Activated T-cell treated with anti-CD3 and anti-CD28 coated beads, Interleukin-2, amount 50 U/mL, for 72 hours (primary cell): ENCODE data around the gene SLC26A2. TPM values are rescaled to one million over a fixed set of nuclear protein-coding genes. Genes with fewer than 3 reads are reported as not detected.
A peak's percentile ranks its signal among the peaks of the same experiment; 100 is the strongest.

Experiments
- ATAC-seq, 2 donors: fragments of 150-1000 bp; cut with Tn5 transposase; replicated peaks in 1 of 2; 2 replicates each; pipeline ENCODE4 v1.10.0; 2021; ENCODE audit warnings: moderate library complexity in 2 of 2, mild to moderate bottlenecking in 1 of 2
- DNase-seq, 2 donors: peaks; one replicate each; pipeline ENCODE4 v3.0.0; 2021 to 2022; ENCODE audit warnings: mixed read lengths in 1 of 2
- H3K27ac Mint-ChIP-seq: one replicate; pipeline ENCODE4 v1.8.0; 2022; ENCODE audit warnings: mild to moderate bottlenecking, moderate library complexity, mixed read lengths
- H3K27me3 Mint-ChIP-seq: one replicate; pipeline ENCODE4 v1.8.0; 2022; ENCODE audit warnings: low read depth, mixed read lengths
- H3K36me3 Mint-ChIP-seq, 2 donors: one replicate each; pipeline ENCODE4 v1.8.0; 2022; ENCODE audit warnings: mixed read lengths in 2 of 2, mild to moderate bottlenecking in 1 of 2; ENCODE audit not compliant: insufficient read depth in 2 of 2
- H3K4me1 Mint-ChIP-seq: one replicate; pipeline ENCODE4 v1.8.0; 2022; ENCODE audit warnings: low read depth, mixed read lengths
- H3K4me3 Mint-ChIP-seq, 2 donors: one replicate each; pipeline ENCODE4 v1.8.0; 2022; ENCODE audit warnings: mild to moderate bottlenecking in 2 of 2, mixed read lengths in 2 of 2, moderate library complexity in 2 of 2
- H3K9me3 Mint-ChIP-seq, 2 donors: one replicate each; pipeline ENCODE4 v1.8.0; 2022; ENCODE audit warnings: mixed read lengths in 2 of 2
- total RNA-seq, 2 donors: library from RNA; stranded (reverse); gene quantifications; one replicate each; pipeline ENCODE4 v1.2.3, GENCODE V29; 2022

SLC26A2 gene
- total RNA-seq, 2 donors from 2014 or later, result 7.5 to 8.0 TPM

DNA sequence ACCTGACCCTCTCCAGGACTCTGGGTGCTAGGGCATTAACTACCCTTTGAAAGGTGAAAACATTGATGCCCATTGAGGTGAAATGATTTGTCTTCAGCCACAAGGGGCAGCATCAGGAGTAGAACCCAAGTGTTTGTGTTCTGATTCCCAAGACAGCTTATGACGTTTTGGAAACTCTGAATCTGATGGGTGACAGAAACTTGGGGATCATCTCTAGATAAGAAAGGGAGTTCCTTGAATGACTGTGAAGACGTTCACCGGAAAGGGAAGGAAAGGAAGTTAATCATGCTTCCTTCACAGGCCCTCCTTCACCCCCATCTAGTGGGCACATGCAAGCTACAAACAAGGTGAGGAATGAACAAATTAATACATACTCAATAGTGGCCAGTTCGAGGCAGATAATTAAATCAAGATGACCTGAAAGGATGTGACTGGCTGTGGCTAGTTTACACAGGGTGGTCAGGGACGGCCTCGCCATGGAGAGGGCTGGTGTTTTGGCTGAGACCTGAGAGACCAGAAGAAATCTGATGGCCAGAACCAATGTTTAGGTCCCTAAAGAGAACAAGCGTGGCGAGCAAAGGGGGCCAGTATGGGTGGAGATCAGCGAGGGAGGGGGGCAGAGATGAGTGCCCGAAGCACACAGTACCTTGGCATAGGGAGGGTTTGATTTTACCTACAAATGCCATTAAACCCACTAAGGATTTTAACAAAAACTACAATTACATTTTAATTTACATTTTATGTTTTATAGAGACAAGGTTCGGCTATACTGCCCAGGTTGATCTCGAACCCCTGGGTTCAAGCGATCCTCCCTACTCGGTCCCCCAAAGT is 937 bp upstream of the SLC26A2 start:
- H3K4me3 Mint-ChIP-seq, result peak overlapping the region; percentile 86 to 96
- peak overlapping the region; percentile 98 for H3K27ac Mint-ChIP-seq
- ATAC-seq (peak; percentile 42 to 48), DNase-seq (peak; percentile 62 to 66)
- no peaks in the 10 kb centered on the region for H3K9me3 Mint-ChIP-seq
- H3K27me3 Mint-ChIP-seq, result no peaks in the 10 kb centered on the region
- H3K4me1 Mint-ChIP-seq, result peaks cover 38% of the 10 kb centered on the region
- peaks cover 0 to 2% of the 10 kb centered on the region in 2 donors for H3K36me3 Mint-ChIP-seq

DNA sequence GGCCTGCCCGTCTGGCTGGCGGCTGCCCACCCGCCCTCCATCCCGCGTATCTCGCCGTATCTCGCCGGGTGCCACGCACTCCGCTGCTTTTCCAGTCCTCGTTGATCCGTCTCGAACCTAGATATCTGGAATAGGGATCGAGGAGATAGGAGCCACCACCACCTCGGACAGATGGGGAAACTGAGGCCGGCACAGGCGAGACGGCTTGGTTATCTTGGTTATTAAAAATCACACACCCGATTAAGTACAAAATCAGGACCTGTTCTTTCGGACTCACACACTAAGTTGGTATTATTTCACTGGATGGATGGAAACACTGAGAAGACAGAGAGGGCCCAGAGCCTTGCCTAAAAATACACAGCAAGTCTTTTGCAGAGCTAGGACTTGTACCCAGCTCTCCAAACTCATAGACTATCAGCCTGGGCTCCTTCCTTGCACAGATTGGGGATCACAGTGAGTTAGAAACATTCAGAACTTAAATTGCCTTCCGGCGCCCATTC is 678 bp downstream of the SLC26A2 start:
- Mint-ChIP-seq H3K27ac (peak overlapping the region; percentile 40), H3K4me1 (peaks cover 38% of the 10 kb centered on the region), H3K36me3 (peaks cover 0 to 2% of the 10 kb centered on the region in 2 donors), H3K27me3 (no peaks in the 10 kb centered on the region), H3K4me3 (peak overlapping the region; percentile 86 to 88), H3K9me3 (no peaks in the 10 kb centered on the region)
- DNase-seq (no peak), ATAC-seq (no peak)

DNA sequence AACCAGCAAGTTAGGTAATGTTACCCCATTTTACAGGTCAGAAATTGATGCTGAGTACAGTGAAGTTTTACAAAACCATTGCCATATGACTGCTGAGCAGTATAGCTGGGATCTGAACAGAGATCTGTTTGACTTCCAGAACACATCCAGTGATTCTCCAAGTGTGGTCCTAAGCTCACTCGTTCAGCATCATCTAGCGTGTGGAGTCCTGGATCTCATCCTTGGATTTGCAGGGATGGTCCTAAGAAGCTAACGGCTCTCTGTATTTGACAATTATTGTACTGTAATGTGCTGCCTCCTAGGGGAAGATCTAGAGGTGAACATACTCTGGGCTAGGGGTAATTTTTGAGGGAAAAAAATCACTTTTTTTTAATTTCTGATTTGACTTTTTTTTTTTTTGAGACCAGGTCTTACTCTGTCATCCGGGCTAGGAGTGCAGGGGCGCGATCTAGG is 1.4 kb downstream of the SLC26A2 start:
- peak overlapping the region; percentile 40 for H3K27ac Mint-ChIP-seq
- no peaks in the 10 kb centered on the region for H3K27me3 Mint-ChIP-seq
- H3K36me3 Mint-ChIP-seq, result peaks cover 0 to 2% of the 10 kb centered on the region in 2 donors
- peaks cover 38% of the 10 kb centered on the region for H3K4me1 Mint-ChIP-seq
- H3K9me3 Mint-ChIP-seq, result no peaks in the 10 kb centered on the region
- DNase-seq (no peak), ATAC-seq (no peak)
- H3K4me3 Mint-ChIP-seq, result peak overlapping the region; percentile 86 to 88

DNA sequence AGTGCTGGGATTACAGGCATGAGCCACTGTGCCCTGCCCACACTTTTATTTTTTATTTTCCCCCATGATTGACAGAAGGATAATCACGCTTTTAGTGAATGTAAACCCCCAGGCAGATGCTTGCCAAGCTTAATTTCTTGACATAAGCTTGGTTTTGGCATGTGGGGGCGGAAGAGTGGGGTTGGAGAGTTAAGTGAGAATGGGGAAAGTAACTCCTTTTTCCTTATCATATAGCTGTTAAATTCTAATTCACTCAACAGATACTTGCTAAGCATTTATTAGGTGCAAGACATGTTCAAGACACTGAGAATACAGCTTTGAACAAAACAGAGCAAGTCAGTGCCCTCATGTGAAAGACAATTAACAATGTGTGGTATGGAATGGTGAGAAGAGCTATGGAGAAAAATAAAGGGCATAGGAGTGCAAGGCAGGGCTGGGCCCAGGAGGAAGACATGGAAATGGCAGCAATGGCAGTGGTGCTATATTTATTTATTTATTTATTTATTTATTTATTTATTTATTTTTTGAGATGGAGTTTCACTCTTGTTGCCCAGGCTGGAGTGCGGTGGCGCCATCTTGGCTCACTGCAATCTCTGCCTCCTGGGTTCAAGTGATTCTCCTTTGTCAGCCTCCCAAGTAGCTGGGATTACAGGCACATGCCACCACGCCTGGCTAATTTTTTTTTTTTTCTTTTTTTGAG is 2.2 kb downstream of the SLC26A2 start:
- ATAC-seq, result no peak
- Mint-ChIP-seq H3K27me3 (no peaks in the 10 kb centered on the region), H3K4me1 (peaks cover 38% of the 10 kb centered on the region), H3K36me3 (peaks cover 0 to 2% of the 10 kb centered on the region in 2 donors), H3K4me3 (no peak overlapping the region), H3K27ac (peak overlapping the region; percentile 6), H3K9me3 (no peaks in the 10 kb centered on the region)
- no peak for DNase-seq

DNA sequence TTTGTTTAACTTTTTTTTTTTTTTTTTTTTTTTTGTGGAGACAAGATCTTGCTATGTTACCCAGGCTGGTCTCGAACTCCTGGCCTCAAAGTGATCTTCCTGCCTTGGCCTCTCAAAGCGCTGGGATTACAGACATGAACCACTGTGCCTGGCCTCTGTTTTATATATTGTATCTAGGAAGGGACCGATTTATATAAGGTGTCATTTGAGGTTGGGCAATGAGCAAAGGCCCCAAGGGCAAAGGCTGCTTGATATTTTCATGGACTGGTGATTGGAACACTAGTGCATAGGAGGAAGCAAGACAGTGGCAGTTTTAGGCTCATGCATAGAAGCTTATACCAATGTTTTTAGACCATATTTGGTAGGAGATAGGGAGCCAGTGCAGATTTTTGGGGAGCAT is 3.2 kb downstream of the SLC26A2 start:
- Mint-ChIP-seq H3K27ac (no peak overlapping the region), H3K27me3 (no peaks in the 10 kb centered on the region), H3K9me3 (no peaks in the 10 kb centered on the region), H3K4me3 (no peak overlapping the region), H3K4me1 (peaks cover 36% of the 10 kb centered on the region), H3K36me3 (peaks cover 0 to 2% of the 10 kb centered on the region in 2 donors)
- ATAC-seq (no peak), DNase-seq (no peak)

DNA sequence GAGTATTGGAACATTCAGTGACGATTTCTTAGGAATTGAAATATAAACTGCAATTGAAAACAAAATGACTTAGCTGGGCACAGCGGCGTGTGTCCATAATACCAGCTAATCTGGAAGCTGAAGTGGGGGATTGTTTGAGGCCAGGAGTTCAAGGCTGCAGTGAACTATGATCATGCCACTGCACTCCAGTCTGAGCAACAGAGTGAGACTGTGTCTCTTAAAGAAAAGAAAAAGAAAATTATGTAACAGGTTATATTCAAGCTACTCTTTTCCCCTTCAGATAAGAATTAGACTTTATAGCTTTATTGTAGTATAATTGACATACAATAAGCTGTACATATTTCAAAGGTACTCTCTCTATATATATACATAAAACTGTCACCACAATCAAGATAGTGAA is 6.4 kb downstream of the SLC26A2 start:
- no peaks in the 10 kb centered on the region for H3K27me3 Mint-ChIP-seq
- ATAC-seq (no peak), DNase-seq (no peak)
- no peaks in the 10 kb centered on the region for H3K9me3 Mint-ChIP-seq
- no peak overlapping the region for H3K27ac Mint-ChIP-seq
- H3K36me3 Mint-ChIP-seq, result no peaks in the 10 kb centered on the region
- H3K4me1 Mint-ChIP-seq, result peaks cover 7% of the 10 kb centered on the region
- H3K4me3 Mint-ChIP-seq, result no peak overlapping the region

DNA sequence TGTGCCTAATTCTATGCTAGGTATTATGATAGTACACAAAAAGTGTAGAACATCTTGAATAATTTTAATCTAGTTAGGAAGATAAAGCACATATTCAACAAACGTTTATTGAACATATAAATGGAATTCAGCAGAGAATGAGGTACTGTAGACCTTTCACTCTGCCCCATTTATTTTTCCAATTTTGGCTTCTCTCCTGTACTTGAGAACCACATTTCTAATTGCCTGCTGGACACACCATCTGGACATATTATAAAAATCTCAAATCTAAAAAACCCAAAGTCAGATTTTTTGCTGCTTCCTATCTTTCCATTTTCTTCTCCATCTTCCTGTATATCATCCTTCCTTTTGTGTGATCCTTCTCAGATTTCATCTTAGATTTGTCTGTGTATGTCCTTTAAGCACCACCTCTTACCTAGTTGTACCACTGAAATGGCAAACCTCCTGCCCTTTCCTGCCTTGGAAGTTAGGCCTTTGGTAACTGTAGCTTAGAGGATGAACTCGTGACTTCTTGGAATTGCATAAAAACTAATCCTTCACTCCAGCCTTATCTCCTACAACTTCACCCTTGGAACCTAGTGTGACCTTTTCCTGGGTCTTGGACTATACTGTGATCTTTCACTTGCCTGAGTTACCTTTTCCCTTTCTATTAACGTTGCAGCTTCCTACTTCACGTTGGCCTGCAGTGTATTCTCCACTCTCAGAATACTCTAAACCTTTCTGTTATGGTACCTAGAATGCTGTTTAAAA is 8.8 kb downstream of the SLC26A2 start:
- Mint-ChIP-seq H3K27me3 (no peaks in the 10 kb centered on the region), H3K9me3 (no peaks in the 10 kb centered on the region), H3K27ac (no peak overlapping the region), H3K4me3 (no peak overlapping the region), H3K4me1 (no peaks in the 10 kb centered on the region), H3K36me3 (no peaks in the 10 kb centered on the region)
- DNase-seq (no peak), ATAC-seq (no peak)

DNA sequence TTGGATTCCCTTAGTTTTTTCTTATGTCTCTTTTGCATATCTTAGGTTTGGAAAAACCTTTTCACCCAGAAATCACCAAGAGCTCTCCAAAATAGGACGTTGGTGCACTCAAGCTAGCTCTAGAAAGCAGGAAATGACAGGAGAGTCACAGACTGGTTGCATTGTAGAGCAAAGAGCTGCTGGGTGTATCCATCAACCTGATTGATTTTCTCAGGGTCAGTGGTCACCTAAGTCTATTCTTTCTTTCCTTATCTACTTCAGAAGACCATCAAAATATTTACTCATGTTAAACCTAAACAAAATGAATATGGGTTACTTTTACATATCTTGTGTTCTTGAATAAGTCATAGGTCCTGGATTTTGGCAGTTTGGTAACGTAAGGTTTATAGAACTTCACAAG is 14.9 kb downstream of the SLC26A2 start:
- H3K9me3 Mint-ChIP-seq, result no peaks in the 10 kb centered on the region
- no peak for ATAC-seq
- peak overlapping the region; percentile 66 for H3K27ac Mint-ChIP-seq
- peaks cover 2 to 3% of the 10 kb centered on the region in 2 donors for H3K36me3 Mint-ChIP-seq
- H3K27me3 Mint-ChIP-seq, result no peaks in the 10 kb centered on the region
- H3K4me1 Mint-ChIP-seq, result peaks cover 8% of the 10 kb centered on the region
- DNase-seq, result no peak
- H3K4me3 Mint-ChIP-seq, result no peak overlapping the region

DNA sequence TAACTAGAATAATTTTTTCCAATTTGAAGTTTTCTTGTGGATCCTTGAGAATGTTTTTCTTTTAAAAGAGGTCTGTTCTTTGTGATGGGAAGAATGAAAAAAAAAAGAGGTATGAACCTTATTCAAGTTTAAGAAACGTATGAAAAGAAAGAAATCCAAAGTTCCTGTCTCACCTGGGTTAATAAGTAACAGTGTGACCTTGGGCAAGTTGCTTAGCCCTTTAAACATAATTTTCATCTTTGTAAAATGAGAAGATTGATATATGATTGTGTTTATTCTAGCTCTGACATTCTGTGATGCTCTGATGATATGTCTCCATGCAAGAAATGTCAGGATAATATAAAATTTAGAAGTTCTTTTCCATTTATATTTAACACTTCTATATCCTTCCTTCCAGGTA is 19.3 kb downstream of the SLC26A2 start:
- H3K27me3 Mint-ChIP-seq, result no peaks in the 10 kb centered on the region
- DNase-seq (no peak), ATAC-seq (no peak)
- no peak overlapping the region for H3K27ac Mint-ChIP-seq
- peaks cover 6% of the 10 kb centered on the region for H3K4me1 Mint-ChIP-seq
- H3K9me3 Mint-ChIP-seq, result no peaks in the 10 kb centered on the region
- H3K36me3 Mint-ChIP-seq, result peaks cover 2% of the 10 kb centered on the region in 2 donors
- no peak overlapping the region for H3K4me3 Mint-ChIP-seq

DNA sequence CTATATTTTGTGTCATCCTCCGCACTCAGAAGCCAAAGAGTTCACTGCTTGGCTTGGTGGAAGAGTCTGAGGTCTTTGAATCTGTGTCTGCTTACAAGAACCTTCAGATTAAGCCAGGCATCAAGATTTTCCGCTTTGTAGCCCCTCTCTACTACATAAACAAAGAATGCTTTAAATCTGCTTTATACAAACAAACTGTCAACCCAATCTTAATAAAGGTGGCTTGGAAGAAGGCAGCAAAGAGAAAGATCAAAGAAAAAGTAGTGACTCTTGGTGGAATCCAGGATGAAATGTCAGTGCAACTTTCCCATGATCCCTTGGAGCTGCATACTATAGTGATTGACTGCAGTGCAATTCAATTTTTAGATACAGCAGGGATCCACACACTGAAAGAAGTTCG is 20.6 kb downstream of the SLC26A2 start:
- DNase-seq, result no peak
- H3K9me3 Mint-ChIP-seq, result no peaks in the 10 kb centered on the region
- no peak overlapping the region for H3K27ac Mint-ChIP-seq
- peaks cover 0 to 2% of the 10 kb centered on the region in 2 donors for H3K36me3 Mint-ChIP-seq
- H3K27me3 Mint-ChIP-seq, result no peaks in the 10 kb centered on the region
- no peaks in the 10 kb centered on the region for H3K4me1 Mint-ChIP-seq
- no peak overlapping the region for H3K4me3 Mint-ChIP-seq
- no peak for ATAC-seq

DNA sequence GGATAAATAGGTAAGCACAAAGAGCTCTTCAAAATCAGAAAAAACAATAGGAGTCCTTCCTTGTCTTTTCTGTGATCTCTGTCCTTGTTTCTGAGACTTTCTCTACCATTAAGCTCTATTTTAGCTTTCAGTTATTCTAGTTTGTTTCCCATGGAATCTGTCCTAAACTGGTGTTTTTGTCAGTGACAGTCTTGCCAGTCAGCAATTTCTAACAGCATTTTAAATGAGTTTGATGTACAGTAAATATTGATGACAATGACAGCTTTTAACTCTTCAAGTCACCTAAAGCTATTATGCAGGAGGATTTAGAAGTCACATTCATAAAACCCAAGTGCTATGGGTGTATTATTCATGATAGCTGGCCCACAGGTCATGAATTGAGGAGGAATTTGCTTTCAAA is 21.9 kb downstream of the SLC26A2 start:
- DNase-seq, result no peak
- Mint-ChIP-seq H3K27ac (no peak overlapping the region), H3K36me3 (peaks cover 0 to under 1% of the 10 kb centered on the region in 2 donors), H3K9me3 (no peaks in the 10 kb centered on the region), H3K4me3 (no peak overlapping the region), H3K27me3 (no peaks in the 10 kb centered on the region), H3K4me1 (no peaks in the 10 kb centered on the region)
- no peak for ATAC-seq

DNA sequence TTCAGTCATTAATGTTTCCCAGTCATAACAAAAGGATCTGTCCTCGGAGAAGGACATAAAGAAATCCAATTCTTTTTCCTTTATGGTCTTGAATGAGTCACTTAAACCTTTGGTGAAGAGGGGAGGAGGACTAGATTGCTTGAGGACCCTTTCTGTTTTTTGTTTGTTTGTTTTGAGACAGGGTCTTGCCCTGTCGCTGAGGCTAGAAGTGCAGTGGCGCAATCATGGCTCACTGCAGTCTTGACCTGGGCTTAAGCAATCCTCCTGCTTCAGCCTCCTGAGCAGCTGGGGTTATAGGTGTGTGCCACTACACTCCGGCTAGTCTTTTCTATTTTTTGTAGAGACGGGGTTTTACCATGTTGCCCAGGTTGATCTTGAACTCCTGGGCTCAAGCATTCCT is 27.6 kb downstream of the SLC26A2 start:
- Mint-ChIP-seq H3K36me3 (no peaks in the 10 kb centered on the region), H3K27ac (no peak overlapping the region), H3K9me3 (no peaks in the 10 kb centered on the region), H3K4me1 (peaks cover 4% of the 10 kb centered on the region), H3K4me3 (no peak overlapping the region), H3K27me3 (no peaks in the 10 kb centered on the region)
- DNase-seq (no peak), ATAC-seq (no peak)
